ENCODE results near the gene SERPINE3. TPM values are rescaled to one million over a fixed set of nuclear protein-coding genes. Genes with fewer than 3 reads are reported as not detected.

Gene SERPINE3
- total RNA-seq, 4 donors from 2014 or later = 0.12 TPM; not detected in 3

- H3K4me3 ChIP-seq (ENCODE audit: low read depth, poor library complexity, severe bottlenecking) = no peak overlapping the region
- DNase-seq (ENCODE audit: low spot score in 2 of 2) = no peak
- intact Hi-C loops (cut with DNase I; ENCODE audit: low total_unique reads) = no loop called here
- 70 to 82% methylated on average over 1 of the region's 1 CpG for WGBS, 2 donors
- TF ChIP-seq POLR2A (IDR thresholded peaks at IDR 0.05) (no peak), CTCF (IDR thresholded peaks at IDR 0.05) (no peak)
These were observed 22.2 kb upstream of the SERPINE3 start for GRCh38 chr13:51317262-51317661.

- no peak for DNase-seq (ENCODE audit: low spot score in 2 of 2)
- WGBS, 2 donors = 93 to 97% methylated on average over 2 of the region's 2 CpGs
- TF ChIP-seq POLR2A (IDR thresholded peaks at IDR 0.05) = no peak
- no peak for TF ChIP-seq CTCF (IDR thresholded peaks at IDR 0.05)
- H3K4me3 ChIP-seq (ENCODE audit: low read depth, poor library complexity, severe bottlenecking) = no peak overlapping the region
- intact Hi-C loops (cut with DNase I; ENCODE audit: low total_unique reads) = no loop called here
These were observed 21.5 kb upstream of the SERPINE3 start for GRCh38 chr13:51318015-51318414.

GRCh38 chr13:51318876-51319275 lies 20.6 kb upstream of the SERPINE3 start:
- no peak overlapping the region for H3K4me3 ChIP-seq (ENCODE audit: low read depth, poor library complexity, severe bottlenecking)
- WGBS, 2 donors = 92 to 95% methylated on average over 3 of the region's 3 CpGs
- intact Hi-C loops (cut with DNase I; ENCODE audit: low total_unique reads) = no loop called here
- no peak for DNase-seq (ENCODE audit: low spot score in 2 of 2)
- TF ChIP-seq CTCF (IDR thresholded peaks at IDR 0.05) = no peak
- TF ChIP-seq POLR2A (IDR thresholded peaks at IDR 0.05) = no peak

- intact Hi-C loops (cut with DNase I; ENCODE audit: low total_unique reads) = no loop called here
- no peak for TF ChIP-seq CTCF (IDR thresholded peaks at IDR 0.05)
- TF ChIP-seq POLR2A (IDR thresholded peaks at IDR 0.05) = no peak
- H3K4me3 ChIP-seq (ENCODE audit: low read depth, poor library complexity, severe bottlenecking) = no peak overlapping the region
- DNase-seq (ENCODE audit: low spot score in 2 of 2) = no peak
- WGBS, 2 donors = 67 to 71% methylated on average over 2 of the region's 2 CpGs
These were observed 17.7 kb upstream of the SERPINE3 start for GRCh38 chr13:51321836-51322235.

- intact Hi-C loops (cut with DNase I; ENCODE audit: low total_unique reads) = no loop called here
- H3K4me3 ChIP-seq (ENCODE audit: low read depth, poor library complexity, severe bottlenecking) = no peak overlapping the region
- 88 to 92% methylated on average over 3 of the region's 3 CpGs for WGBS, 2 donors
- DNase-seq (ENCODE audit: low spot score in 2 of 2) = no peak
- TF ChIP-seq POLR2A (IDR thresholded peaks at IDR 0.05) (no peak), CTCF (IDR thresholded peaks at IDR 0.05) (no peak)
These were observed 16.7 kb upstream of the SERPINE3 start for GRCh38 chr13:51322826-51323225.

- DNase-seq (ENCODE audit: low spot score in 2 of 2) = no peak
- TF ChIP-seq CTCF (IDR thresholded peaks at IDR 0.05) = no peak
- TF ChIP-seq POLR2A (IDR thresholded peaks at IDR 0.05) = no peak
- intact Hi-C loops (cut with DNase I; ENCODE audit: low total_unique reads) = no loop called here
These were observed 15.5 kb upstream of the SERPINE3 start for GRCh38 chr13:51323824-51324511.

More at GRCh38 chr13:51323824-51324511, 15.5 kb upstream of the SERPINE3 start:
- 78 to 91% methylated on average over 5 of the region's 5 CpGs for WGBS, 2 donors
- H3K4me3 ChIP-seq (ENCODE audit: low read depth, poor library complexity, severe bottlenecking) = no peak overlapping the region
